Stimulated activated effector memory CD8-positive, alpha-beta T cell treated with anti-CD3 and anti-CD28 coated beads, Interleukin-12 subunit alpha, Interleukin-12 subunit beta, amount 100 ng/mL, for 72 hours (primary cell): Measurements from ENCODE around the gene LRRC74A.
"Not testable (repeated sequence)": the region's sequence is repeated elsewhere in the genome, so short reads cannot be mapped to it uniquely, and the experiment has no call there.

Experiments
- ATAC-seq: fragments of 150-1000 bp; cut with Tn5 transposase; 2 replicates; pipeline ENCODE4 v1.10.0; 2021
- DNase-seq, 2 donors: peaks; one replicate each; pipeline ENCODE4 v3.0.0; 2021 to 2022; ENCODE audit warnings: low spot score in 2 of 2
- H3K27ac Mint-ChIP-seq: one replicate; pipeline ENCODE4 v1.8.0; 2022; ENCODE audit warnings: mild to moderate bottlenecking, mixed read lengths
- H3K36me3 Mint-ChIP-seq: one replicate; pipeline ENCODE4 v1.8.0; 2022; ENCODE audit warnings: mild to moderate bottlenecking, mixed read lengths
- H3K4me1 Mint-ChIP-seq: one replicate; pipeline ENCODE4 v1.8.0; 2022; ENCODE audit warnings: mixed read lengths
- H3K4me3 Mint-ChIP-seq: one replicate; pipeline ENCODE4 v1.8.0; 2022; ENCODE audit warnings: mild to moderate bottlenecking, mixed read lengths
- H3K9me3 Mint-ChIP-seq: one replicate; pipeline ENCODE4 v1.8.0; 2022; ENCODE audit warnings: mixed read lengths

The LRRC74A gene

DNA sequence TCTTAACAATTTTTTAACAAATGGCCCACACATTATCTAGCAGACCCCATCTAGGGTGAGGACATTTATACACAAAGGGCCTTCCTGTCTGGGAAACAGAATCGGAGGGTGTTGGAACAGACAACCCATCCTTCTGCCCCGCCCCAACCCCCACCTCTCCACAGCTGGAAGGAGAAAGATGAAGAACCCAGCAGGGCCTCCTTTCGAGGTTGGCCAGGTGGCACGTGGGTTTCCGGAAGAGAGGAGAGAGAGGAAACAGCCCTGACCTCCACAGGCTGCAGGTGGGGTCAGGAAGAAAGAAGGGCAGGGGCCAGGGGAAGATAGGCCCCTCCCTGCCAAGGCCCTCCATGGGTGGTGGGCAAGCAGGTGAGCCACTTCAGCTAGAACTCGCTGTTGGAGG lies 57.2 kb downstream of the LRRC74A start:
- Mint-ChIP-seq H3K36me3 (no peaks in the 10 kb centered on the region), H3K27ac (no peak overlapping the region), H3K4me1 (no peaks in the 10 kb centered on the region), H3K9me3 (no peaks in the 10 kb centered on the region), H3K4me3 (no peak overlapping the region)
- ATAC-seq (no peak), DNase-seq (no peak)

DNA sequence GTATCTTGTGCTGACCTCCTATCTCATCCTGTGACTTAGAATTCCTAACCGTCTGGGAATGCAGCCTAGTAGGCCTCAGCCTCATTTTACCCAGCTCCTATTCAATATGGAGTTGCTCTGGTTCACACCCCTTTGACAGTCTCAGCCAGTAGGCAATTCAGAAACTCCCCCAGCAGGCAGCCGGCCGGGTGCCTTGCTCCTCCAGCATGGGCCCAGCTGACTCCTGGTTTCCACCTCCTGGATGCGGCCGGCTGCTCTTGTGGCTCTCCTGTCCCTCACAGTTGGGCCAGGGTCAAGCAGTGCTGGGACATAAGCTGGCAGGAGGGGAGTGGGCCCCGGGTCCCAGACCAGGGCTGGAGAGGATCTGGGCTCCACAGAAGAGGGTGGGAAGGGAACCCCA lies 58.2 kb downstream of the LRRC74A start:
- DNase-seq, result no peak
- Mint-ChIP-seq H3K9me3 (no peaks in the 10 kb centered on the region), H3K4me1 (no peaks in the 10 kb centered on the region), H3K36me3 (no peaks in the 10 kb centered on the region), H3K27ac (no peak overlapping the region), H3K4me3 (no peak overlapping the region)
- no peak for ATAC-seq

DNA sequence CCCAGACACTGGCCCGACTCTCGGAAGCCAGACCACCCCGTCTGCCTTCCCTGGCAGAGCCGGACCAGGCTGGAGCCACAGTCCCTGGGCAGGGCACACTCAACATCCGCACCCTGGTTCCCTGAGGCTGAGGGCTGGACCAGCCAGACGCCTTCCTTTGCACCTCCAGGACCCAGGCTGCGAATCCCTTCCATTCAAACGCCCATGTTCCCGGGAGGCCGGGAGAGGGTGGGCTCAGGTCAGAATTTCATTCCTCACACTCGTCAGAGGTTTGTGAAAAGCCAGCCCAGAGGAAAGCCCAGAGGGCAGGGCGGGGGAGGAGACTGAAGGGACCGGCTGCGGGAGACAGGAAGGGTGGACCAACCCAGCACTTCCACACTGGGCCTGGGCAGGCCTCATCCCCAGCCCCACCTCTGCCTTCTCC lies 58.7 kb downstream of the LRRC74A start:
- no peak for ATAC-seq
- no peaks in the 10 kb centered on the region for H3K4me1 Mint-ChIP-seq
- no peaks in the 10 kb centered on the region for H3K9me3 Mint-ChIP-seq
- DNase-seq, result no peak
- no peak overlapping the region for H3K4me3 Mint-ChIP-seq
- H3K27ac Mint-ChIP-seq, result no peak overlapping the region
- no peaks in the 10 kb centered on the region for H3K36me3 Mint-ChIP-seq

DNA sequence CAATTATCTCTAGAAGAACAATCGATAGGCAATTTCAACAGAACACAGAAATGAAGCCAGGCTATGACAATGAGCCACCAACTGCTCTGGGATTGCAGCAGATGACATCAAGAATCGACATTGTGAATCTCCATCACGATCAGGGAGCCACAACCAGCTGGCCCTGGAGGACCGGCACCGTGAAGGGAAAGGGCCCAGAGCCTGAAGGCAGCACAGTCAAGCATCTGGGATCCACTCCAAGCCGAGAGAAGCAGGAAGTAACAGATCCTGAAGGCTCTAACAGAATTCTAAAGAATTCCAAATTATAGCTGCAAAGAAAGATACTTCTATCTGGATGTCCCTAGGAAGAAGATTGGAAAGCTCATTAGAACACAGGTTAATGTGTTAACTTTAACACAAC lies 61.0 kb downstream of the LRRC74A start:
- no peaks in the 10 kb centered on the region for H3K4me1 Mint-ChIP-seq
- ATAC-seq, result no peak
- H3K27ac Mint-ChIP-seq, result no peak overlapping the region
- H3K36me3 Mint-ChIP-seq, result no peaks in the 10 kb centered on the region
- H3K4me3 Mint-ChIP-seq, result no peak overlapping the region
- H3K9me3 Mint-ChIP-seq, result no peaks in the 10 kb centered on the region
- DNase-seq, result no peak

DNA sequence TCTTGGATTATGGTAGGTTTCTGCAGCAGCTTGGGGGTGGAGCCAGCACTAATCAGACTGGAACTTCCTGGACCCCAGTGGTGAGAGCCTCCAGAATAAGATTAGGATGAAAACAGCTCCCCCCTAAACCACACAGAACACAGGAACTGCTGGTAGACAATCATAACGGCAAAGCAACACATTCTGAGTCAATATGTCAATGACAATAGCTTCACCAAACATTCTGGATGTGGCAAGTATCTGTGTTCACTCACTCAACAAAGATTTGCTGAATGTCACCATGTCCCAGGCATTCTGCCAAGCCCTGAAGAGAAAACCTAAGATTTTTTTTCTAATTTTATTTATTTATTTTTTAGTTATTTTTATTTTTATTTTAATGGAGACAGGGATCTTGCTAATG lies 65.2 kb downstream of the LRRC74A start:
- Mint-ChIP-seq H3K9me3 (peaks cover 2% of the 10 kb centered on the region), H3K27ac (no peak overlapping the region), H3K36me3 (no peaks in the 10 kb centered on the region), H3K4me1 (no peaks in the 10 kb centered on the region), H3K4me3 (no peak overlapping the region)
- ATAC-seq (no peak), DNase-seq (no peak)

DNA sequence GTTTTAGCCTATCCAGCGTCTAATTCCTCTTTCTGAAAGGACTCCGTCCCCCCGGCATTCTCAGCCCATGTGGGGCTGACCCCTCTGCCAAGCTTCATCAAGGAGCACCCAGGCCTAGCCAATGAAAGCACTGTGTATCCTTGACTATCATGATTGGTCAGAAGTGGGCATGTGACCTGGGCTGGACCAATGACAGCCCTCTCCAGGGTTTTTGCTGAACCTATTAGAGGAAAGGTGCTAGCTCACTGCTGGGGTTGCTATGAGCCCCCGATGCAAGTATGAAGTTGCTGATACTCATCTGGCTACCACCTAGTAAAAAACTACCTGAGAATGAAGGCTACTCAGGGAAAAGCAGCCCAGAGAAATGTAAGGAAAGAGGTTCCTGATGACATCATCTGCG lies 68.1 kb downstream of the LRRC74A start:
- DNase-seq (no peak), ATAC-seq (no peak)
- Mint-ChIP-seq H3K4me3 (no peak overlapping the region), H3K9me3 (peaks cover 2% of the 10 kb centered on the region), H3K27ac (no peak overlapping the region), H3K4me1 (no peaks in the 10 kb centered on the region), H3K36me3 (no peaks in the 10 kb centered on the region)

DNA sequence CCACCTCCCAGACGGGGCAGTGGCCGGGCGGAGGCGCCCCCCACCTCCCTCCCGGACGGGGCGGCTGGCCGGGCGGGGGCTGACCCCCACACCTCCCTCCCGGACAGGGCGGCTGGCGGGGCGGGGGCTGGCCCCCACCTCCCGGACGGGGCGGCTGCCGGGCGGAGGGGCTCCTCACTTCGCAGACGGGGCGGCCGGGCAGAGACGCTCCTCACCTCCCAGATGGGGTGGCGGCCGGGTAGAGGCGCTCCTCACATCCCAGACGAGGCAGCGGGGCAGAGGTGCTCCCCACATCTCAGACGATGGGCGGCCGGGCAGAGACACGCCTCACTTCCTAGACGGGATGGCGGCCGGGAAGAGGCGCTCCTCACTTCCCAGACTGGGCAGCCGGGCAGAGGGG lies 71.8 kb downstream of the LRRC74A start:
- not testable (repeated sequence) for DNase-seq, H3K36me3 Mint-ChIP-seq, H3K9me3 Mint-ChIP-seq, H3K4me1 Mint-ChIP-seq, H3K4me3 Mint-ChIP-seq, ATAC-seq, H3K27ac Mint-ChIP-seq

DNA sequence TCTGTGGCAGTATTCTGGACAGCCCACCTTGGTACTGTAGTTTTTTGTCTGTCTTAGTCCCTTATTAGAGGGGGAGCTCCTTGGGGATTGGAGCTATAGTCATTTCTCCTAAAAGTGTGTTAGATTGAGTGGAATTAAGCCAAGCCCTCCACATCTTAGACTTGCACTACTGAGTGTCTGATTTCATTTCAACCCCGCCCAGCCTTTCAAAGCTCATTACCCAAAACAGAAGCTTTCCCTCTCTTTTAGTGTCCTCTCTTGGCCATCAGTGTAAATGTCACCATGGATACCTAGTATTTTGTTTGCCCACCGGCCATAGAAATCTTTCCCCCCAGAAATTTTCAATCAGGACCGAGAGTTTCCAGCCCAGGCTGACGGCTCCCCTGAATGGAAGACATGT lies 74.5 kb downstream of the LRRC74A start:
- Mint-ChIP-seq H3K9me3 (no peaks in the 10 kb centered on the region), H3K4me1 (peaks cover 21% of the 10 kb centered on the region), H3K36me3 (no peaks in the 10 kb centered on the region), H3K27ac (peak overlapping the region; percentile 48), H3K4me3 (no peak overlapping the region)
- ATAC-seq (no peak), DNase-seq (no peak)

DNA sequence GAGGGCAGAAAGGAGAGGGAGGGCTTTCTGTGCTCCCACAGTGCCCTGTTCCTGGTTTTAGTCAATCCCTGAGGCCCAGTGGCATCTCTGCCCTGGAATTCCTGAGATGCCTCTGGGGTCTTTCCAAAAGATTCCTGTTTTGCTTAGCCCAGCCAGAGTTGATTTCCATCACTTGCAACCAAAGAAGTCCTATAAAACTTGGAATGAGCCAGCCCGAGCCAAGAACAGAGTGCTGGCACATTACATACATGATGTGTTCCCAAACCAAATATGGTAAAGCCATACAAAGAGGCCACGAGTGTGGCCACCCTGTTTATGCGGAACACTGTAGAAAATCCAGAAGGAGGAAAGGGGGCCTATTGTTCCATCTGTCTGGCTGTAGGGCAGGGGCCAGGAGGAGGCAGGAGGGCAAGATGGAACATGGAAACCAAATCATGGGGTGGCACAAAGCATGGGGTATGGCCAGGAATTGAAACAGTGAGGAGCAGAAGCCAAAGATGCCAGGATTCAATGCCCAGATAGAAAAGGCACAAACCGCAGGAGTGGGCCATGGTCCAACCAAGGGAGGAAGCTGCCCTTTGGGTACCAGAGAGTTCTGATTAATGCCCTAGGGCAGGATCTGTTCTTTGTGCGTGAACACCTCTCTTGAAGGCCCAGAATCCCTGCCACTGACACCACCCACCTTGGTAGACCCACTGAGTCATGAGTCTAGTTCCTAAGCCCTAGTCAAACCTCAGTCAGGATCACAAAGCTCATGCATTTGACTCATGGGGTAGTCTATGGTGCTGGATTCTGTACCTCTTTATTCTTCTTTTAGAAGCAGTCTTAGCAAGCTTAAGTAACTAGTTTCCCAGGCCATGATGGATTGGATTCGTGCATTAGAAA lies 75.2 kb downstream of the LRRC74A start:
- H3K4me1 Mint-ChIP-seq, result peaks cover 21% of the 10 kb centered on the region
- no peak for ATAC-seq
- DNase-seq, result no peak
- H3K27ac Mint-ChIP-seq, result peak overlapping the region; percentile 48
- no peaks in the 10 kb centered on the region for H3K36me3 Mint-ChIP-seq
- H3K4me3 Mint-ChIP-seq, result no peak overlapping the region
- no peaks in the 10 kb centered on the region for H3K9me3 Mint-ChIP-seq

DNA sequence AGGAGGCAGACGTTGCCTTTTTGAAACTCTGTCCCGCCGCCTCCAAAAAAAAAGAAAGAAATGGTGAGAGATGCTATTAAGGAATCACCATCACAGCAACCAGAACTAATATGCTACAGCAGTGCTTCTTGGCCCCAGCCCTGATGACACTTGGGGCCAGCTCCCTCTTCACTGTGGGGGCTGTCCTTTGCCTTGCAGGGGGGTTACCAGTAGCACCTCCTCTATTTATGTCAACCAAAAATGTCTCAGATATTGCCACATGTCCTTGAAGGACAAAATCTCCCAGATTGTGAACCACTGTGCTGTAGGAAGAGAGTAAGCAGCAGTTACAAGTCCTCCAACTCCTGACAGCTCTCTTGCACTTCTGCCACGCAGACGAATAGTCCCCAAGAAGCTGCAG lies 76.4 kb downstream of the LRRC74A start:
- ATAC-seq (no peak), DNase-seq (no peak)
- H3K27ac Mint-ChIP-seq, result no peak overlapping the region
- no peak overlapping the region for H3K4me3 Mint-ChIP-seq
- no peaks in the 10 kb centered on the region for H3K36me3 Mint-ChIP-seq
- H3K9me3 Mint-ChIP-seq, result no peaks in the 10 kb centered on the region
- H3K4me1 Mint-ChIP-seq, result peaks cover 21% of the 10 kb centered on the region

DNA sequence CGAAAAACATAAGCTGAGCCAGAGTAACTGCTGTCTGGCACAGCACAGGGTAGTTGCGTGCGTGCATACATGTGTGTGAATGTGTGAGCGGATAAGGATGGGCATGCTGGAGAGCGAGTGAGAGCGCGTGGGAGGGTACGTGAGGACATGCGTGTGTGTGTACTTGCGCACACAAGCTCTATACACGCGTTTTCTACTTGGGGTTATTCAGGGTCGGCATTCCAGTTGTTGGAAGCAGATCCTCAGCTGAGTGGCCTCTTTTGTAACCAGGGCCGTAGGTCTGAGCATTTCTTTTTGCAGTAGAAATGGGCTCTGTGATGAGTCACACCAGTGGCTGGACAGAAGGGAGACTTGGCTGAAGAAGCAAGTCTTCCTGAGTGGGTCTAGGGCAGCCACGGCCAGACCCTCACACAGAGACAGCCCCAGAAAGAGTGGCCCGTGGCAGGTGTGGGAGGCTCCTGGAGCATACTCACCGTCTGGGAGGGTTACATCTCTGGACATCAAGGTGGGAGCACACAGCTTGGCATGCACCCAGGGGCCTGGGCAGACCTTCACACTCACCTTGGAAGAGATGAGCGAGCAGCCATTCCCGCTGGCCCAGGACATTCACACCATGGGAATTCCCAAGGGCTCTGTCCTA lies 78.0 kb downstream of the LRRC74A start:
- Mint-ChIP-seq H3K36me3 (no peaks in the 10 kb centered on the region), H3K27ac (peak overlapping the region; percentile 76), H3K9me3 (no peaks in the 10 kb centered on the region), H3K4me3 (peak overlapping the region; percentile 43), H3K4me1 (peaks cover 29% of the 10 kb centered on the region)
- ATAC-seq (no peak), DNase-seq (no peak)

DNA sequence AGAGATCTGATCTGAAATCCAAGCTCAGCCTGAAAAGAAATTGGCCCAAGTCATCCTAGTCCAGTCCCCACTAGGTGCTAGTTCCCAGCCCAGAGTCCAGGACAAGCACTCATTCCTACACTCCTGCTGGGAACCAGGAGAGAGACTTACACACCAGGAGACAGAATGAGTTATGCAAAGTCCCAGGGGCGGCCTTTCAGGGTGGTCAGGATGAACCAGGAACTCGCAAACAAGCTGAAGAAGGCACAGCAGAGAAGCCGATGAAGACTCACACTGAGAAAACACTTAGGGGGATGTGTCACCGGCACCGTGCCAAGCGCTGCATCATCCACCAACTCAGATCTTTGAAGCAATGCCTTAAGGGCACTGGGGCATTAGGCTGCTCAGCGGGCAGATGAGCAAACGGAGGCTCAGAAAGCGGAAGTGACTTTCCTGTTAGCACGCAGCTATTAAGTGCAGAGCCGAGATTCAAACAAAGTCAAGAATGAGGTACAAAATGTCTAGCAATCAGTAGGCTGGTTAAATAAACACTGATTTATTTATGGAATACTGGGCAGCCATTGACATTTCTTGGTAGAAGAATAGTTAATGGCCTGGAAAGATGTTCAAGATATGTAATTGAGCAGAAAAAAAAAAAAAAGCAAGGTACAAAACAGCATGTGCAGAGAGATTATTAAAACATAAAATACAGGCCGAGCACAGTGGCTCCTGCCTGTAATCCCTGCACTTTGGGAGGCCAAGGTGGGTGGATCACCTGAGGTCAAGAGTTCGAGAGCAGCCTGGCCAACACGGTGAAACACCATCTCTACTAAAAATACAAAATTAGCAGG lies 78.7 kb downstream of the LRRC74A start:
- ATAC-seq, result peak; percentile 98
- H3K4me1 Mint-ChIP-seq, result peaks cover 31% of the 10 kb centered on the region
- H3K36me3 Mint-ChIP-seq, result no peaks in the 10 kb centered on the region
- peak; percentile 46 to 82 for DNase-seq
- peak overlapping the region; percentile 43 for H3K4me3 Mint-ChIP-seq
- H3K27ac Mint-ChIP-seq, result peak overlapping the region; percentile 76
- no peaks in the 10 kb centered on the region for H3K9me3 Mint-ChIP-seq

DNA sequence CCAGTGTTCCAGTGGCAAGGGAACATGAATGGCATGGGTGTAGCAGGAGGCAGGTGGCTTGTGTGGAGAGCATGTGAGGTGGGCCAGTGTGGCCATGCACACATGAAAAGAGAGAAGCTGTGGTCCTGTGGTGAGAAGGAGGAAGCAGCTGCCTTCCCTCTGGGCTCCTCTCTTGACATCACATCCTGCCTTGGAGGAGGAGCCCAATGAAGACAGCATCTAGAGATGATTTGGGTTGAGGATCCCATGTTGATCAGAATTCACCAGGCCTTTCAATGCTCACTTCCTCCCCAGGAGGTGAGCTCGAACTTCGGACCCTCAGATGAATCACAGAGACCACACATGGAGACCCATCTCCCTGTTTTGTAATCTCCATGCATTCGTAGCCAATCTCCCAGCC lies 82.6 kb downstream of the LRRC74A start:
- Mint-ChIP-seq H3K4me3 (no peak overlapping the region), H3K36me3 (no peaks in the 10 kb centered on the region), H3K9me3 (no peaks in the 10 kb centered on the region), H3K27ac (peak overlapping the region; percentile 45), H3K4me1 (peaks cover 32% of the 10 kb centered on the region)
- peak; percentile 74 for ATAC-seq
- DNase-seq, result peak in 1 of 2 donors; percentile 65

DNA sequence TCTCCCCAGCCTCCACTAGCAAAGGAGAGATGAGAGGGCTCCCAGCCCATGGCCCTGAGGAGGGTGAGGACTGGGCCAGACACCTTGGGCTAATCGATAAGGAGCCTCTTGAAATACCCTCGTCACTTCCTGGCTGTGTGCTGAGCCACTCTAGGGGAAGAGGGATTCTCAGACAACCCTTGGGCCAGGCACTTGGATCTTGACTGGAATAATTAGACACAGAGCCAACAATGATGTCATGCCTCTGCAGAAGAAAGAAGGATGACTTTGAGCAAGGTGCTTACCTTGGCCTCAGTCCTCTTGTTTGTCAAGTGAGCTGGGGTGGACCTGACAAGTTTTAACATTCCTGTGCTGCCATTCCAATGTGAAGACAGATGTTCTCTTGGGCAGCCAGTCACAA lies 83.1 kb downstream of the LRRC74A start:
- Mint-ChIP-seq H3K27ac (peak overlapping the region; percentile 45), H3K4me3 (no peak overlapping the region), H3K4me1 (peaks cover 29% of the 10 kb centered on the region), H3K9me3 (no peaks in the 10 kb centered on the region), H3K36me3 (no peaks in the 10 kb centered on the region)
- ATAC-seq (no peak), DNase-seq (no peak)

DNA sequence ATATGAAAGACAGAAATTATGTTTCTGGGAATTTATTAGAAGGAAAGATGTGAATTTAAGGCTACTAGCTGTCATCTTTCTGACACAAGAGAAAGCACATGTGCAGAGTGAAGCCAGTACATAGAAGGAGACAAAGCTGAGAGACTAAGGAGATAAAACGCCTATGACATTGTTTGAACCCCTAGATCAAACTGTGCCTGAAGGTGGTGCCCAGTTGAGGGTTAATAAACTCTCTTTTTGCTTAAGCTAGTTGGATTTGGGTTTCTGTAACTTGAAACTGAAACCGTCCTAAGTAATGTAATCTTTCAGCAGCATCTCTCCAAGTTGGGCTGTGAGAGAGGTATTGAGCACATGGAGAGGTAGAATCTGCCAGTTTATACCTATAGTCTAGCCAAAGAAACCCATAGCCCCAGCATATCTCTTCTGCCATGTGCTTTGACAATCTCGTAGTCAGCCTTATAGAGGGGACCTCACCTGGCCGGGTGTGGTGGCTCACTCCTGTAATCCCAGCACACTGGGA lies 84.2 kb downstream of the LRRC74A start:
- no peaks in the 10 kb centered on the region for H3K36me3 Mint-ChIP-seq
- ATAC-seq (no peak), DNase-seq (no peak)
- peaks cover 23% of the 10 kb centered on the region for H3K4me1 Mint-ChIP-seq
- no peaks in the 10 kb centered on the region for H3K9me3 Mint-ChIP-seq
- no peak overlapping the region for H3K4me3 Mint-ChIP-seq
- no peak overlapping the region for H3K27ac Mint-ChIP-seq
